ENCODE data around the gene ATP1A3. TPM values are rescaled to one million over a fixed set of nuclear protein-coding genes. Genes with fewer than 3 reads are reported as not detected.

Gene ATP1A3
- polyA plus RNA-seq, 1 of the 3 experiments (the other 2 are of a cell fraction) = 0.77 TPM

- no peak overlapping the region for H3K4me3 ChIP-seq (ENCODE audit: low read depth in 2 of 2, low read length in 1 of 2)
- TF ChIP-seq MXI1 (IDR thresholded peaks at IDR 0.05; ENCODE audit: low read depth, low read length) = no peak
- no peak for TF ChIP-seq GATA2 (CRISPR knock-in tag; IDR thresholded peaks at IDR 0.05)
- TF ChIP-seq RXRA (IDR thresholded peaks at IDR 0.05; ENCODE audit: borderline replicate concordance, low read depth) = no peak
- TF ChIP-seq REST (IDR thresholded peaks at IDR 0.05; ENCODE audit: low read depth, low read length) = no peak
- no peak for TF ChIP-seq IRF3 (IDR thresholded peaks at IDR 0.05; ENCODE audit: low read depth, low read length)
- H2AFZ ChIP-seq (ENCODE audit: low read depth) = no peak overlapping the region
- H3K9ac ChIP-seq = no peak overlapping the region
- H3K79me2 ChIP-seq (ENCODE audit: insufficient read depth) = no peaks in the 10 kb centered on the region
- no peak overlapping the region for H3K27ac ChIP-seq (ENCODE audit: low read depth in 2 of 2, low read length in 1 of 2)
- WGBS (ENCODE audit: low lambda C conversion rate) = 74% methylated on average over 9 of the region's 9 CpGs
- DNase-seq = no peak
- H3K9me3 ChIP-seq = no peaks in the 10 kb centered on the region
- H3K4me1 ChIP-seq (ENCODE audit: control insufficient read depth in 1 of 2, insufficient read depth in 2 of 2, low read depth in 1 of 2, low read length in 1 of 2) = peaks cover 0 to 12% of the 10 kb centered on the region in 2 experiments; a peak in 1 of 4 replicates
- H3K4me2 ChIP-seq = no peak overlapping the region
- no peaks in the 10 kb centered on the region for H3K27me3 ChIP-seq (ENCODE audit: insufficient read depth)
- no peaks in the 10 kb centered on the region for H3K9me2 ChIP-seq
- H3F3A ChIP-seq (replicated peaks; ENCODE audit: insufficient read depth) = no peaks in the 10 kb centered on the region
- ChIA-PET POLR2A (interaction anchor here (0.9 kb wide), 1 partner anchor 9 kb away, joined by 3 read pairs; no protein-coding TSS in a partner anchor), CTCF (interaction anchor here (1.4 kb wide), 1 partner anchor 46 kb away, joined by 3 read pairs; no protein-coding TSS in a partner anchor)
- no peaks in the 10 kb centered on the region for H4K20me1 ChIP-seq (ENCODE audit: insufficient read depth)
- no peaks in the 10 kb centered on the region for H3K36me3 ChIP-seq (replicated peaks in 1 of 2; ENCODE audit: control insufficient read depth in 1 of 2, insufficient read depth in 2 of 2, low read length in 1 of 2)
Measured at GRCh38 chr19:41988947-41989346, 5.1 kb downstream of the ATP1A3 start.

GRCh38 chr19:41987141-41987860 is 6.7 kb downstream of the ATP1A3 start:
- Histone ChIP-seq H3K79me2 (ENCODE audit: insufficient read depth) (no peaks in the 10 kb centered on the region), H3K4me2 (no peak overlapping the region), H3K27ac (ENCODE audit: low read depth in 2 of 2, low read length in 1 of 2) (no peak overlapping the region), H3K27me3 (ENCODE audit: insufficient read depth) (no peaks in the 10 kb centered on the region), H4K20me1 (ENCODE audit: insufficient read depth) (no peaks in the 10 kb centered on the region), H3K4me3 (ENCODE audit: low read depth in 2 of 2, low read length in 1 of 2) (no peak overlapping the region), H3K4me1 (ENCODE audit: control insufficient read depth in 1 of 2, insufficient read depth in 2 of 2, low read depth in 1 of 2, low read length in 1 of 2) (peaks cover 0 to 7% of the 10 kb centered on the region in 2 experiments; a peak in 1 of 4 replicates), H3K9ac (no peak overlapping the region), H3K36me3 (replicated peaks in 1 of 2; ENCODE audit: control insufficient read depth in 1 of 2, insufficient read depth in 2 of 2, low read length in 1 of 2) (no peaks in the 10 kb centered on the region), H3K9me2 (no peaks in the 10 kb centered on the region), H3F3A (replicated peaks; ENCODE audit: insufficient read depth) (no peaks in the 10 kb centered on the region), H3K9me3 (no peaks in the 10 kb centered on the region), H2AFZ (ENCODE audit: low read depth) (no peak overlapping the region)
- DNase-seq = no peak
- ChIA-PET POLR2A (no interaction called here), CTCF (no interaction called here)
- TF ChIP-seq GABPA (IDR thresholded peaks at IDR 0.05; ENCODE audit: low read depth) (no peak), USF1 (IDR thresholded peaks at IDR 0.05; ENCODE audit: borderline replicate concordance, low read depth) (no peak), SIN3A (IDR thresholded peaks at IDR 0.05; ENCODE audit: borderline replicate concordance, low read depth, low read length) (no peak), FOSL2 (IDR thresholded peaks at IDR 0.05; ENCODE audit: borderline replicate concordance, low read depth) (no peak), RAD21 (IDR thresholded peaks at IDR 0.05; ENCODE audit: low read length) (no peak), IRF3 (IDR thresholded peaks at IDR 0.05; ENCODE audit: low read depth, low read length) (no peak), GATA2 (CRISPR knock-in tag; IDR thresholded peaks at IDR 0.05) (no peak)
- 74% methylated on average over 10 of the region's 10 CpGs for WGBS (ENCODE audit: low lambda C conversion rate)

Data from SK-N-SH (cell line).